Left hindlimb (tissue), 1 donor: ENCODE data around the gene RNF227.

ENCODE experiments used
- DNase-seq: peaks from one replicate; pipeline ENCODE4 v3.0.0-alpha.2; 2018

The RNF227 gene

DNA sequence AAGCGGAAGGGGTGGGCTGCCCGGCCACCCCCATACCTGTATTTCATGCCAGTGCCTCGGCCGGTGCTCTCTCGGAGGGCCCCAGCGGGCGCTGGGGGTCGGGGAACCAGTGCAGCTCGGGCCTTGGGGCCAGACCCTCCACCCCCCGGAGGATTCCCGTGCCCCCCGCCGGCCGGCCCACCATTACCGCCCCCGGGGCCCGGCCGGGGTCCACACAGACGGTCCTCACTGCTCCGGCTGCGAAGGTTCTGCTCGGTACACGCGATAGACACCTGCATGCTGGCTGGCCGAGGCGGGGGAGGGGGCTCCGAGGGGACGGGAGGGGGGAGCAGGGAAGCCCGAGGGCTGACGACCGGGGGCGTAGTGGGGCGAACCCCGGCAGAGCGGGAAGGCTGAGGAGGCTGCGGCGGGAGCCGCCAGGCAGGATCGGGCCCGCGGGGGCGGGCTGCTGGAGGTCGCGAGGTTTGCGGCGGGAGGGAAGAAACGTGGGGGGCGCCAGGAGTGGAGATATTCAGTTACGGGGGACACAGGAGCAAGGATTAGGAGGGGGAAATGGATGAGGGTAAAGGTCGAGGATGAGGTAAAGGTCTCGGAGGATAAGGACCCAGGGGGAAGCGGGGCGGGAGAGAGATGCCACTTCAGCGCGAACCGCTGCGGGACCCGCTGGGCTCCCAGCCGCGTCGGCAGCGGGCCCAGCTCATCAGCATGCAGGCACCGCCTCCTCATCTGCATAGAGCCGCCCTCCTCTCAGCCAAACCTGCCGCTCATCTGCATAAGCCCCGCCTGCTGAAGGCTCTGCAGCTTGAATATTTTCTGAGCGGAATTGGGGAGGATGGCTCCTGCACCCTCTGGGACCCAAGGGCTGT is 13.3 kb upstream of the RNF227 start, which contains the start of gene KCNAB3:
TSS of gene KCNAB3 (minus strand) at position 699 of the 866 bp plus-strand sequence. CDS start at position 278, 421 bp downstream.
- DNase-seq: peak; percentile 79

- no peak for DNase-seq
Observed at GRCh38 chr17:7927596-7927995, 11.5 kb upstream of the RNF227 start.

GRCh38 chr17:7922845-7923628 is 6.9 kb upstream of the RNF227 start:
- peak; percentile 92 for DNase-seq

DNA sequence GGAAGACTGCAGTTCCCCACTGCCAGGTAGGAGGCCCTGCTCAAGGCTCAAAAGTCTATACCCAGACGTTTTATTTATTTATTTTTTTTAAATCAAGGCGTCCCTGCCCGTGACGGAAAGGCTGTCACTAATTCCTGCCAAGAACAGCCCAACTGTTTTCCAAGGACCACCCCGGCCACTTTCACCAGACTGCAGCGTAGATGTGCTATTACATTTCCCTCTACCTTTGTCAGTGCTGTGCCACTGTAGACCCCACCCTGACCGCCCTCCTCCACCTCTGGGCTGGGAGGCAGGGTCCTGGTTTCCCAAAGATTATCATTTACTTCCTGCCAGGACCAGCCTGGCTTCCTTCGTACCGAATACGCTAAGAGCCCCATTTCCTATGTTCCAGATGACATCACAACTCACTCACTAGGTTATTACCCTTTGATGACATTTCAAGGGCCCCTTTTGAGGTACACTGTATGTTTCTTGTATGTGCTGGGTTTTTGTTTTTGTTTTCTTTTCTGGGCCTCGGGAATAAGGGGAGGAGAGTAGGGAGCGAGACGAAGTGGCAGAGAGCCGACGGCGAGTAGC is 6.3 kb upstream of the RNF227 start:
- no peak for DNase-seq

GRCh38 chr17:7916808-7917207 is 719 bp upstream of the RNF227 start:
- no peak for DNase-seq

- DNase-seq: no peak
Observed at GRCh38 chr17:7916385-7916682, 245 bp upstream of the RNF227 start.

- no peak for DNase-seq
Observed at GRCh38 chr17:7915179-7915610, 894 bp downstream of the RNF227 start.

DNA sequence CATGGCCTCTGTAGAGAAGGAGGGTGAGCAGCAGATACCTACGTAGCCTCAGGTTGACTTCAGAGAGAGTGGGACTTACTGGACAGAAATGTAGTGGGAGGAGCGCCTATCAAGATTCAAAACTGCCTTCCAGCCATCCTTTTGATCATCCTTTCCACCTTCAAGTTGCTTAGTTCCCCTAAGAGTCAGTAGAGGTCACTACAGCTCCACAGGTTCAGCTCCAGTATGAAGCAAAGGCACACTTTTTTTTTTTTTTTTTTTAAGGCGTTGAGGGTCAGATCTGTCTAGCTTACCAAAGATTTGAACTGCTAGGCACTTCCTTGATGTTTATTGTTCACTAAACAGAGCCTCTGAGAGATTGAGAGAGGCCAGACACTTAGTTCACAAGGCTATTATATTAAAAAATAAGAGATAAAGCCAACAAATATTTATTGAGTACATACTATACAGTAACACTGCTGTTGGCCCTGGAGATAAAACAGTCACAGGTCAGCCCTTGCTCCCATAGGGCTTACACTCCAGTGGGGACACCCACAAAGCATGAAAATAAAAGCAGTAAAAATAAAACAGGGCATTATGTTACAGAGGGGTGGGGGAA is 3.1 kb downstream of the RNF227 start:
- DNase-seq: no peak

GRCh38 chr17:7911116-7911515 is 5.0 kb downstream of the RNF227 start:
- no peak for DNase-seq

GRCh38 chr17:7910711-7911110 is 5.4 kb downstream of the RNF227 start:
- DNase-seq: no peak

- DNase-seq: no peak
Observed at GRCh38 chr17:7910281-7910680, 5.8 kb downstream of the RNF227 start.

GRCh38 chr17:7909089-7909488 is 7.0 kb downstream of the RNF227 start:
- DNase-seq: no peak

- no peak for DNase-seq
Observed at GRCh38 chr17:7903154-7904103, 12.7 kb downstream of the RNF227 start.

DNA sequence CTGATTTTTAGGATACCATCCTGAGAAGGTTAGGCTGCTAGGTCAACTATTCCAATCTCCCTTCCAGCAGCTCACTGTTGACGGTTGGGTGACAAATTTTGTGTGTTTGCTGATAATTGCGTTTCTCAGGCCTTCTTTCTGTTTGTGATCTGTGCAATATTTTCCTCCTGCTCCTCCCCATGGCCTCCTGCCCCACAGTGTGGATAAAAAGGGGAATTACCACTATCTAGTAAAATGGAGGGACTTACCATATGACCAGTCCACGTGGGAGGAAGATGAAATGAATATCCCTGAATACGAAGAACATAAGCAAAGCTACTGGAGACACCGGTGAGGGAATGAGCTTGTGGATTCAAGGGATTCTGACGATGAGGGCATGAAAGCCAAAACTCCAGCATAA is 18.3 kb downstream of the RNF227 start:
- DNase-seq: no peak

DNA sequence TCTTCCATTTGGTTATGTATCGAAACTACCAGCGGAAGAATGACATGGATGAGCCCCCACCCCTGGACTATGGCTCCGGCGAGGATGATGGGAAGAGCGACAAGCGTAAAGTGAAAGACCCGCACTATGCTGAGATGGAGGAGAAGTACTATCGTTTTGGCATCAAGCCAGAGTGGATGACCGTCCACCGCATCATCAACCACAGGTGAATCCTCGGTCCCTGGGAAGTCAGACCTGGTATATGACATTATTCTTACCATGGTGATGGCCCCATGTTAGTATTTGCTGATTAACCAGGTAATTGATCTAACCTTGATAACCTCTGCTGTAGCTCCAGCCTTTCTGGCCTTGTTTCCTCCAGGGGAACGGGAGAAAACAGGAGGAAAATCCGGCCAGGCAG is 19.0 kb downstream of the RNF227 start:
- DNase-seq: no peak

GRCh38 chr17:7894866-7895265 is 21.2 kb downstream of the RNF227 start:
- no peak for DNase-seq

- DNase-seq: no peak
Observed at GRCh38 chr17:7894226-7894625, 21.9 kb downstream of the RNF227 start.

DNA sequence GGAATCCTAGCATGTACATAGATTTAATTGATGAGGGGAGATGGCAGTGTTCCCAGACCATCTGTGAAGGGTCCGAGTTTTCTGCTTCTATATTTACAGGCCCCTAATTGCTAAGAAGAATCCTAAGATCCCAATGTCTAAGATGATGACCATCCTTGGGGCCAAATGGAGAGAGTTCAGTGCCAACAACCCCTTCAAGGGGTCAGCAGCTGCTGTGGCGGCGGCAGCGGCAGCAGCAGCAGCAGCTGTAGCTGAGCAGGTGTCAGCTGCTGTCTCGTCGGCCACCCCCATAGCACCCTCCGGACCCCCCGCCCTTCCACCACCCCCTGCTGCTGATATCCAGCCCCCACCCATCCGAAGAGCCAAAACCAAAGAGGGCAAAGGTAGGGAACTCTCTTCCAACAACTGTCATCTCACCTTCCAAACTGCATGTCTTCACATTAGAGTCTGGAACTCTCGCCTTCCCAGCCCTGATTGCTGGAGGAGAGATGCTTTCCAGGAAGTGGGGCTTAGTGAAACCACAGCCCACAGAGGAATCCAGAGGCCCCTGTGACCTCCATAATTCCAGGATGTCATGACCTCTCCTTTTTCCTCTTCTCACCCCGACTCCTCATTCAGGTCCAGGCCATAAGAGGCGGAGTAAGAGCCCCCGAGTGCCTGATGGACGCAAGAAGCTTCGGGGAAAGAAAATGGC is 22.8 kb downstream of the RNF227 start:
- no peak for DNase-seq

DNA sequence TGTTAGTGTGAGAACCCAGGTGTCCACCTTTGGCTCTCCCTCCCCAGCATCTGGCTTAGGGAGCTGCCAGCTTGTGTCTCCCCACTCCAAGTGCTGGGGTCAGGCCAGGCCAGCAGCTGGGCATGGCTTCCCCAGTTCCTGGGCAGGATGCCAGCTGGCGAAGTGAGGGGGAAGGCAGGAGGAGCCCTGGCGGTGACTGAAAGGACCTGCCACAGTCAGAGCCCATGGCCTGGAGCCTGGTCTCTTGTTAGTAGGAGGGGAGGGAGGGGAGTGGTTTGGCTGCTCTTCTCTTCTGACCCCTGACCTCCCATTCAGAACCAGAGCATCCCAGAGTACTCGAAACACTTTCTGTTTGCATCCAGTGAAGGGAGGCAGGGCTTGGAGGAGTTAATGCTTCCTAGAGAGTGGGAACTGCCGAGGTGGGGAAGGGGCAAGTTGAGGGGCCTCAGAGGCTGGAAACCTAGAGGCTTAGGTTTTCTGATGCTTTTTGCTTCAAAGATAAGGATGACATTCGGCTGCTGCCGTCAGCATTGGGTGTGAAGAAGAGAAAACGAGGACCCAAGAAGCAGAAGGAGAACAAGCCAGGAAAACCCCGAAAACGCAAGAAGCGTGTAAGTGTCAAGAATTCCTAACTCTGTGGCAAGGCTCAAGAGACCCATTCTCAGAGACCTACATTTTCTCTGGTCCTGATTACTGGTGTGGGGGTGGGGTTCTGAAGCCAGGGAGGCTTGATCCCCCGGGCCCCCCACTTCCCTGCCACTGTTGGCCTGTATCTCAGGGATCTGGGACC is 26.7 kb downstream of the RNF227 start:
- DNase-seq: peak; percentile 95

DNA sequence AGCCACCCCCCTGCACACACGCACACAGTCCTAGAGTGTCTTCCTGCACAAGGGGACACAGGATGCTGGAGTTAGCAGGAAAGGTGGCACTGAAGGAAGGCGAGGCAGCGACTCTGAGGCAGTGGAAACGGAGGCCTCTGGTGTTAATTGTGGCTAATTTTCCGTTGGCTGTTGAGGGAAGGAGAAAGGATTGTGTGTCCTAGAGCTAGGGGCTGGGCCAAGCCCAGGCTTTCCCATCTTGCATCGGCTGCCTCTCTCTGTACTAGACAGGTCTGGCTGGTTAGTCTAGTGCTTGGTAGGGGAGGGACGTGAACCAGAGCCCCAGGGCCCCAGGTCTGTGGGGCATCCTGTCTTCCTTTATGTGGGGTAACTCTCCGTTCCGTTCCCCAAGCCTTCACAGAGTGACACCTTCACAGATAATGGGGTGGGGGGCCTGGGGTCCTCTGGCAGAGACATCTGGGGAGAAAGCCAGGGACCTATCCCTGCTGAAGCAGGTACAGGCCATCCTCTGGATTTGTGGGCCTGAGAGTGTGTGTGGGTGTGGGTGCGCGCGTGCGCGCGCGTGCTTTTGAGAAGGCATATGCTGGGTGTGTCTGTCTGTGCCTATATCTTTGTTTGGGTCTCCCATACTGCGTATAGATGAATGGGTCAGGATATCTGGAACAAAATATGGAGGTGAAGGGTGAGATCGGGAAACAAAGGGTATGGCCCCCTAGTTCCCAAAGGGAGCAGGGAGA is 27.7 kb downstream of the RNF227 start, which contains the start of gene CHD3:
TSS of gene CHD3 (plus strand) at position 606 of the 737 bp plus-strand sequence. CDS start 212 bp downstream, outside the sequence.
- DNase-seq: peak; percentile 59
